Uterus (tissue), 2 donors: ENCODE results near the gene RHCG.

Experiments used
- CTCF ChIP-seq, 4 experiments: fragments of 200-600 bp in 2 of 4; fragments of 450-650 bp in 2 of 4; sonication (generic) in 2 of 4; IDR thresholded peaks; one replicate each; pipeline ENCODE4 v1.5.1; 2016 to 2019; ENCODE audit warnings: antibody characterized with exemption in 4 of 4, mild to moderate bottlenecking in 2 of 4, moderate library complexity in 1 of 4
- POLR2A ChIP-seq, 2 donors: fragments of 450-650 bp; IDR thresholded peaks; one replicate each; pipeline ENCODE4 v1.6.1; 2016; ENCODE audit warnings: antibody characterized with exemption in 2 of 2, mild to moderate bottlenecking in 1 of 2, moderate library complexity in 1 of 2

DNA sequence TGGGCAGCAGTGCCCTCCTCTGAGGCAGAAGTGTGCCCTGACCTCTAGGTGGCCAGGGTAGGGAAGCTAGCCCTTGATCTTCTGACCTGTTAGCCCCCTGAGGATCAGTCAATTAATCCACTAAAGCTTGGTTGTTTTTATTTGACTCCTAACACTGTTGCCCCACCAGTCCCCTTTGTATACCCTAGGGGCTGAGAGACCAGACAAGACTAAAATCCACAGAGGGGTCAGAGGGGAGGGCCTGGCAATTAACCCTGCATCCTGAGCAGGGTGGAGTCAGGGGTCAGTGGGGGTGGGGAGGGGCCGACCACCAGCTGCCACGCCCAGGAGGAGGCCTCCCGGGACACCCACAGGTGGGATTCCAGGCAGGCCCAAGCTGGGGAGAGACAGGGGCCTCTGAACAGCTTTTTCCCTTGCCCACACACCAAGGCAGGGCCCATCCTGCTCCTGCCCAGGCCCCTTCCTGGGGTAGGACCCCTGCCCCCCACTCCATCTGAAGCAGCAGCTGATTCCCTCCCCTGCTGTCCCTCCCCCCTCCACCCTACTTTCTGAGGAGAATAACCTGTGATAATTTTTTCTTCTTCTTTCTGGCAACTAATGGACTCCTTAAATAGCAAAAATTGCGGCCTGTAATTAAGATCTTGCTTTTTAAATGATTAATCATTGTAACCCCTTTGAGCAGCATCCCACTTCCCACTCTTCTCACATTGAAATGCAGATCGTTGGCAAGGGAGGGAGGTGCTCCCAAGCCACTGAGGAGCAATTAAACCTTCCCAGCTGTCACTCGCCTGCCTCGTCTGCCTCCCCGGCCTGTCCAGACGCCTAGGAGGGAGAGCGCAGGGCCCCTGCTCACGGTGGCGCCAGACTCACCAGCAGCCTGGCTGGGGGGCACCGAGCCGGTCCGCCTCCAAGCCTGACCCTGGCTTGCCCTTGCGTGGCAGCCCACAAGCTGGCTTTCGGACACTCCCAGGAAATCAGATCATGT is 51.9 kb downstream of the RHCG start:
- TF ChIP-seq CTCF (IDR thresholded peaks at IDR 0.05) (no peak), POLR2A (IDR thresholded peaks at IDR 0.05) (no peak)
